ENCODE measurements around the gene DCPS. TPM values are rescaled to one million over a fixed set of nuclear protein-coding genes. Genes with fewer than 3 reads are reported as not detected.
A peak's percentile ranks its signal among the peaks of the same experiment; 100 is the strongest.

The DCPS gene
- total and polyA plus RNA-seq, 8 donors: 16.4 to 24.4 (median 21.5) TPM

DNA sequence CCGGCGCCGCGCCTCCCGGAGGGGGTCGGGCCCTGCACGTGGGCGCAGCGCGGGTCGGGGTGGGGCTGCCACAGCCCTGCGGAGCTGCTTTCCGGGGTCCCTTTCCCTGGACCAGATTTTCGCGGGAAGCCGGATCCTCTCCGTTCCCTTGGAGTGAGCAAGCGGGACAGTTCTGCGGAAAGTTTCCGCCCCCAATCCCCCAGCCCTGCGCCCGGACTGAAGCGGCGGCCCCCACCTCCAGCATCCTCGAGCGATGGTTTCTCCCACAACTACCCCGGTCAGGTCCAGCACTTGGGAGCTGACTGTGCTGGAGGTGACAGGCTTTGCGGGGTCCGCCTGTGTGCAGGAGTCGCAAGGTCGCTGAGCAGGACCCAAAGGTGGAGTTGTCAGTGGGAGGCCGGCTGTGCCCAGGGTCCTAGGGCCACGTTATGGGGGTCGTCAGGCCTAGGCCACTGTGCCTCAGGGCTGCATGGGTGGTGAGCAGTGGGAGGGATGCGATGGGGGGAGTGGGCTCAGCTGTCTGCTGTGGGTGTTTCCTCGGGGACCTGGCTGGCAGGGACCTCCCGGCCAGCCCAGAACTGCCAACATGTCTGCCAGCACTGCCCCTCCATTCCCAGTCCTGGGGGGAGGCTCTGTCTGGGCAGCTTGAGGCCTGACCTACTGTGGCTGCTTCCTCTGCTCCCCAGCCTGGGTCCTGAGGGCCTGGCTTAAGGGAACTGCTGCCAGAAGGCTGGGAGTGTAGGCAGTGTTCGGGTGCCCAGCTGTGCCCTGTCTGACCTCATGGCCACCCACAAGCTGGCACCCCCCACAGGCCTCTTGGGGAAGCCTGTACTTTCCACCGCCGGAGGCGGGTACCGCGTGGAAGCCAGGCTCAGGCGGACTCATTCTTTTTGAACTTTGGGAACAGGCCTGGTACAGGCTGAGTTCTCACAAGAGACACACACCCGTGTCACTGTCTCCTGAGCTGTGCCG lies 52.4 kb downstream of the DCPS start:
- DNase-seq (peak in 2 of 4 donors; percentile 49 to 85), ATAC-seq (peak; percentile 7)
- no peaks in the 10 kb centered on the region for H3K27me3 ChIP-seq
- intact Hi-C loops (cut with DNase I): no loop called here
- no peaks in the 10 kb centered on the region for H3K36me3 ChIP-seq
- peak overlapping the region; percentile 60 to 63 for H3K4me3 ChIP-seq
- H3K27ac ChIP-seq: peak overlapping the region; percentile 54 to 63
- H3K9me3 ChIP-seq: no peaks in the 10 kb centered on the region
- peaks cover 3 to 75% of the 10 kb centered on the region in 2 donors for H3K4me1 ChIP-seq
- TF ChIP-seq, protein P1, sequence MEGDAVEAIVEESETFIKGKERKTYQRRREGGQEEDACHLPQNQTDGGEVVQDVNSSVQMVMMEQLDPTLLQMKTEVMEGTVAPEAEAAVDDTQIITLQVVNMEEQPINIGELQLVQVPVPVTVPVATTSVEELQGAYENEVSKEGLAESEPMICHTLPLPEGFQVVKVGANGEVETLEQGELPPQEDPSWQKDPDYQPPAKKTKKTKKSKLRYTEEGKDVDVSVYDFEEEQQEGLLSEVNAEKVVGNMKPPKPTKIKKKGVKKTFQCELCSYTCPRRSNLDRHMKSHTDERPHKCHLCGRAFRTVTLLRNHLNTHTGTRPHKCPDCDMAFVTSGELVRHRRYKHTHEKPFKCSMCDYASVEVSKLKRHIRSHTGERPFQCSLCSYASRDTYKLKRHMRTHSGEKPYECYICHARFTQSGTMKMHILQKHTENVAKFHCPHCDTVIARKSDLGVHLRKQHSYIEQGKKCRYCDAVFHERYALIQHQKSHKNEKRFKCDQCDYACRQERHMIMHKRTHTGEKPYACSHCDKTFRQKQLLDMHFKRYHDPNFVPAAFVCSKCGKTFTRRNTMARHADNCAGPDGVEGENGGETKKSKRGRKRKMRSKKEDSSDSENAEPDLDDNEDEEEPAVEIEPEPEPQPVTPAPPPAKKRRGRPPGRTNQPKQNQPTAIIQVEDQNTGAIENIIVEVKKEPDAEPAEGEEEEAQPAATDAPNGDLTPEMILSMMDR (IDR thresholded peaks at IDR 0.05): no peak

DNA sequence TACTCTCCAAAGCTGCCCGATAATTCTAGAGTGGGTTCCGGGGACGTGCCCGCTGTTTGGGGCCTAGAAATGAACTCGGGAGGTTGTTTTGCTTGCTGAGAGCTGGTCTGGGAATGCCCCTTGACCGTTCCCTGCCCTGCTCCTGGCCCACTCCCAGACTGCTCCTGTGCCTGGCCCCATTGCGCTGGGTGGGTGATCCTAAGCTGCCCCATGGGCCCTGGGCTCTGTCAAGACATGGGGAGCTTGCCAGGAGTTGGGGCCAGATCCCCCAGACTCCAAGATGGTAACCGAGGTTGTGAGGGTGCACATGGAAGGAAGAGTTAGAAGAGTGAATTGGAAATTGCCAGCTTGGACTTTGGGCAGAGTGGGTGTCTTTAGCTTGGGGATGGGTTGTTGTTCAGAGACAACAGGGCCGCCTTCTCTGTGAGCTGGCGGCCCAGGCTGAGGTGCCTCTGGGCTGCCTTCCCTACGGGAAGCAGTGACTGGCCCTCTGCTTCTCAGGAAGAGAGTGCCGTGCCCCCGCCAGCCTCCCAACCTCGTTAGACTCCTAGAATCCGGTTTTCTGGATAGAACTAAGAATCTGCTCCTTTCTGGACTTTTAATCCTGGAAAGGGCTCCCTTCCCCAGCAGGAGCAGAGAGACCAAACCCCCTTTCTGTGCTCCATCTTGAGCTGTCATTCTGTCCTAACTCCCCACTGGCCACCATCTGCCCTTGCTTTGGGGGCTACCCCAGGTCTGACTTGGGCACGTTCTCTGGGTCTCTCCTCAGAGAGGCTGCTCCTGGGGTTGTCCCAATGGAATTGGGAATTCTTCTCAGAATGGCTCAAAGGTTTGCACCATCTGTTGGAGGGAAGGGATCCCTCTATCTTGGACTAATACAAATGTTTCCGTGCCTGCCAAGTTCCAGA lies 53.4 kb downstream of the DCPS start:
- Histone ChIP-seq H3K4me1 (peaks cover 3 to 64% of the 10 kb centered on the region in 2 donors), H3K27me3 (no peaks in the 10 kb centered on the region), H3K4me3 (peak overlapping the region; percentile 60 to 63), H3K27ac (peak overlapping the region; percentile 54 to 63), H3K36me3 (no peaks in the 10 kb centered on the region), H3K9me3 (no peaks in the 10 kb centered on the region)
- intact Hi-C loops (cut with DNase I): no loop called here
- ATAC-seq (no peak), DNase-seq (no peak)
- TF ChIP-seq, protein P1 (IDR thresholded peaks at IDR 0.05): no peak

DNA sequence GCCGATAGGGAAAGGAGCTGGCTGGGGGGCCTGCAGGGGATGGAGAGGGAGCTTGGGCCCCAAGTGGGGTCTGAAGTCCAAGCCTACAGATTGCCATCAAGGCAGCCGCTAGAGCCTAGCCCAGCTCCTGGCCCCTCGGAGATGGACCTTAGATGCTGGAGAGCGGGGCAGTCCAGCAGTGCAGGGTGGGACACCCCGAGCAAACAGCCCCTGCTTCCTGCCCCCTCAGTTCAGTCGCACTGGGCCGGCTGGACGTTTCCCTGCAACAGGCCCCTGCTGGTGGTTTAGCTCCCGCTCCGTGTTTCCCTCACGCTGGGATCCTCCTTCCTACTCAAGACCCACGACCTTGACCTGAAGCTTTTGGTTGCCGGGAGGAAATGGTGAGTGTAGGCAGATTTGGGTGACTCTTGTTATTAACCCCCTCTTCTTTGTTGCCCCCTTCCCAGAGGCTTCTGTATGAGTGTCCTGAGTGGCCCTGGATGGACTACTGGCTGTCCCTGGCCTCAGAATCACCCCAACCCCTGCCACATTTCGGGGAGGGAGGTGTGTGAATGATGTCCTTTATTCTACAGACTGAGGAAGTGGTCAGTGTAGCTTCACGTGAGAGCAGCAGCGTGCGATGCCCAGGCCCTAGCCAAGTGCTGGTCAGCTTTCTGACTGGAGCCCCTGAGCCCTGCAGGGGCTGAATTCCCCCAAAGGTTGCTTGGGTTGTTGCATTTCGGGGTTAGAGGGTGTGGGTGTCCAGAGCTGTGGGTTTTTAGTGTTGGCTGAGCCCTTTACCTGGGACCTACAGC lies 54.3 kb downstream of the DCPS start:
- Histone ChIP-seq H3K9me3 (no peaks in the 10 kb centered on the region), H3K27me3 (no peaks in the 10 kb centered on the region), H3K4me3 (peak overlapping the region in 1 of 2 donors; percentile 63), H3K36me3 (no peaks in the 10 kb centered on the region), H3K27ac (peak overlapping the region in 1 of 2 donors; percentile 54), H3K4me1 (peaks cover 3 to 56% of the 10 kb centered on the region in 2 donors)
- intact Hi-C loops (cut with DNase I): no loop called here
- no peak for DNase-seq
- no peak for ATAC-seq
- TF ChIP-seq, protein P1 (IDR thresholded peaks at IDR 0.05): no peak

DNA sequence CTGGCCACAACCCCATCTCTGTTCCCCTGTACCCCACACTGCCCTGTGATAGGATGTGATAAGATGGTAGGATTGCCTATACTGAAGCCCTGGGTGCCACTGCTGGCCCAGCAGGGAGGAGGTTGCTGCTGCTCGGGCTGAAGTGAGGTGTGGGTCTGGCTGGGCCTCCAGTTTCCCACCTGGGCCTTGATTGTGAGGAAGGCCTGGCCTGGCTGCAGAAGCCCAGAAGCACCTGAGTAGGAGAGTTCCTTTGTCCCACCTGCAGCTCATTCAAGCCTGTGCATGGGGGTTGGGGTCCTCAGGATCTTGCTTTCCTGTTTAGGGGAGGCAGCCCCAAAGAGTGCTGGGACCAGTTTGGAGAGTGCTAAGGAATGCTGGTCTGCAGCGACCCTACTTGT lies 54.9 kb downstream of the DCPS start:
- H3K27ac ChIP-seq: peak overlapping the region in 1 of 2 donors; percentile 54
- TF ChIP-seq, protein P1 (IDR thresholded peaks at IDR 0.05): no peak
- intact Hi-C loops (cut with DNase I): no loop called here

More for the DNA sequence above, 54.9 kb downstream of the DCPS start:
- no peak for ATAC-seq
- Histone ChIP-seq H3K9me3 (no peaks in the 10 kb centered on the region), H3K36me3 (no peaks in the 10 kb centered on the region), H3K4me3 (peak overlapping the region in 1 of 2 donors; percentile 63), H3K27me3 (no peaks in the 10 kb centered on the region), H3K4me1 (peaks cover 3 to 50% of the 10 kb centered on the region in 2 donors)
- no peak for DNase-seq

Measured in left lung (tissue), 10 donors.